CD14-positive monocyte (primary cell): ENCODE measurements around the gene ISX. TPM values are rescaled to one million over a fixed set of nuclear protein-coding genes. Genes with fewer than 3 reads are reported as not detected.

Source experiments
- DNase-seq, 3 donors: peaks; one replicate each; pipeline ENCODE4 v3.0.0-alpha.2; 2011 to 2022
- H2AFZ ChIP-seq: 2 replicates; pipeline ENCODE4 v1.6.0; 2012; ENCODE audit warnings: mild to moderate bottlenecking, low read depth, low read length, inconsistent platforms; ENCODE audit not compliant: insufficient read depth, poor library complexity, severe bottlenecking
- H3K27ac ChIP-seq, 2 donors: 1 replicate in 1 of 2; 2 replicates in 1 of 2; pipeline ENCODE4 v1.5.1; 2012 to 2013; ENCODE audit warnings: low read length in 2 of 2, control low read depth in 1 of 2, inconsistent platforms in 1 of 2, low read depth in 1 of 2, mild to moderate bottlenecking in 1 of 2
- H3K27me3 ChIP-seq, 2 donors: one replicate each; pipeline versions ENCODE4 v1.6.0 to v1.6.1; 2011 to 2013; ENCODE audit warnings: low read length in 2 of 2; ENCODE audit not compliant: control insufficient read depth in 2 of 2, insufficient read depth in 2 of 2
- H3K36me3 ChIP-seq, 2 donors: replicated peaks in 1 of 2; 1 replicate in 1 of 2; 2 replicates in 1 of 2; pipeline versions ENCODE4 v1.5.1 to v1.6.1; 2012 to 2013; ENCODE audit warnings: low read length in 2 of 2, control low read depth in 1 of 2, inconsistent platforms in 1 of 2, mild to moderate bottlenecking in 1 of 2; ENCODE audit not compliant: insufficient read depth in 2 of 2, control insufficient read depth in 1 of 2
- H3K4me1 ChIP-seq, 2 donors: 1 replicate in 1 of 2; 2 replicates in 1 of 2; pipeline versions ENCODE4 v1.5.1 to v1.6.1; 2012 to 2013; ENCODE audit warnings: low read length in 2 of 2, control low read depth in 1 of 2, inconsistent platforms in 1 of 2, mild to moderate bottlenecking in 1 of 2, moderate library complexity in 1 of 2; ENCODE audit not compliant: insufficient read depth in 2 of 2, control insufficient read depth in 1 of 2
- H3K4me2 ChIP-seq: replicated peaks from 2 replicates; pipeline ENCODE3; 2012; ENCODE audit warnings: low read length, moderate library complexity, mild to moderate bottlenecking; ENCODE audit not compliant: poor library complexity, severe bottlenecking; ENCODE audit errors: extremely low read depth
- H3K4me3 ChIP-seq, 3 experiments: fragments of 200-600 bp in 1 of 3; sonication (generic) in 1 of 3; replicated peaks in 1 of 3; 1 replicate in 2 of 3; 2 replicates in 1 of 3; pipeline ENCODE4 v1.5.1; 2011 to 2013; ENCODE audit warnings: low read length in 3 of 3, mild to moderate bottlenecking in 3 of 3, control low read depth in 2 of 3, low read depth in 2 of 3, inconsistent platforms in 1 of 3, moderate library complexity in 1 of 3
- H3K79me2 ChIP-seq: 2 replicates; pipeline ENCODE4 v1.6.0; 2012; ENCODE audit warnings: mild to moderate bottlenecking, control low read depth, inconsistent platforms, low read length, moderate library complexity; ENCODE audit not compliant: insufficient read depth
- H3K9ac ChIP-seq: 2 replicates; pipeline ENCODE4 v1.6.0; 2017; ENCODE audit warnings: low read length, mild to moderate bottlenecking; ENCODE audit not compliant: insufficient read depth, poor library complexity, severe bottlenecking
- H3K9me3 ChIP-seq, 2 donors: replicated peaks in 1 of 2; 1 replicate in 1 of 2; 2 replicates in 1 of 2; pipeline versions ENCODE4 v1.5.1 to v1.6.1; 2012 to 2013; ENCODE audit warnings: low read length in 2 of 2, control low read depth in 1 of 2; ENCODE audit not compliant: control insufficient read depth in 1 of 2, insufficient read depth in 1 of 2
- H4K20me1 ChIP-seq: 2 replicates; pipeline ENCODE4 v1.6.0; 2012; ENCODE audit warnings: mild to moderate bottlenecking, low read length, control low read depth, moderate library complexity; ENCODE audit not compliant: insufficient read depth
- H3K27ac Mint-ChIP-seq, 7 donors: one replicate each; pipeline ENCODE4 v1.8.0; 2020; ENCODE audit warnings: mild to moderate bottlenecking in 7 of 7, mixed read lengths in 7 of 7, moderate library complexity in 6 of 7, inconsistent platforms in 2 of 7
- H3K27me3 Mint-ChIP-seq, 3 donors: one replicate each; pipeline ENCODE4 v1.8.0; 2021 to 2022; ENCODE audit warnings: low read depth in 3 of 3, mild to moderate bottlenecking in 3 of 3, mixed read lengths in 3 of 3, moderate library complexity in 3 of 3, inconsistent platforms in 1 of 3
- H3K36me3 Mint-ChIP-seq, 2 donors: one replicate each; pipeline ENCODE4 v1.8.0; 2020; ENCODE audit warnings: mixed read lengths in 2 of 2, inconsistent platforms in 1 of 2, mild to moderate bottlenecking in 1 of 2
- H3K4me1 Mint-ChIP-seq: one replicate; pipeline ENCODE4 v1.8.0; 2020; ENCODE audit warnings: mild to moderate bottlenecking, mixed read lengths
- H3K4me3 Mint-ChIP-seq, 2 donors: one replicate each; pipeline ENCODE4 v1.8.0; 2020; ENCODE audit warnings: mild to moderate bottlenecking in 2 of 2, mixed read lengths in 2 of 2, moderate library complexity in 1 of 2
- H3K9me3 Mint-ChIP-seq, 7 donors: one replicate each; pipeline ENCODE4 v1.8.0; 2020 to 2022; ENCODE audit warnings: mixed read lengths in 7 of 7, mild to moderate bottlenecking in 6 of 7, moderate library complexity in 6 of 7, inconsistent platforms in 2 of 7
- CTCF ChIP-seq: fragments of 200-600 bp; IDR thresholded peaks from one replicate; pipeline ENCODE4 v1.8.0; 2022; ENCODE audit warnings: antibody characterized with exemption, mild to moderate bottlenecking
- WGBS: methylation state at CpG from one replicate; pipeline ENCODE4 v1.1.5; 2013; ENCODE audit warnings: missing lambda C conversion rate; ENCODE audit not compliant: insufficient coverage; 5-methylcytosine and 5-hydroxymethylcytosine counted together
- intact Hi-C, 2 donors: fragments of 100-400 bp; cut with micrococcal nuclease; formaldehyde crosslinking; loops; one replicate each; pipeline versions ENCODE4 v1.15.0 to v1.15.1; 2023
- polyA plus RNA-seq, 3 donors: library from polyadenylated mRNA; depleted of rRNA in 1 of 3; unstranded in 2 of 3; stranded (reverse) in 1 of 3; fragments of 300-500 nt in 2 of 3; fragments of >200 nt in 1 of 3; fragmentation: Illumina TruSeq in 2 of 3; gene quantifications; 1 replicate in 2 of 3; 2 replicates in 1 of 3; pipeline ENCODE4 v1.2.3, GENCODE V29; 2012 to 2021

The ISX gene
- polyA plus RNA-seq, 3 donors: not detected

GRCh38 chr22:35021161-35021560, 44.8 kb upstream of the ISX start:
- Mint-ChIP-seq H3K4me1 (peaks cover 3% of the 10 kb centered on the region), H3K27me3 (peaks cover 4 to 14% (median 4%) of the 10 kb centered on the region in 3 donors), H3K9me3 (peaks cover 0 to 4% (median 0%) of the 10 kb centered on the region in 7 donors), H3K27ac (no peak overlapping the region), H3K36me3 (no peaks in the 10 kb centered on the region), H3K4me3 (no peak overlapping the region)
- intact Hi-C loops: loop anchor here in 1 of 2 donors (5.0 kb wide), 1 partner anchor 1719 kb away; no protein-coding TSS in a partner anchor
- whole genome bisulfite sequencing: 77% methylated on average over 5 of the region's 7 CpGs
- Histone ChIP-seq H3K9ac (no peak overlapping the region), H3K27ac (no peak overlapping the region), H4K20me1 (no peaks in the 10 kb centered on the region), H3K4me2 (no peak overlapping the region), H3K27me3 (no peaks in the 10 kb centered on the region), H3K9me3 (no peaks in the 10 kb centered on the region), H3K4me3 (no peak overlapping the region), H2AFZ (no peak overlapping the region), H3K4me1 (no peaks in the 10 kb centered on the region), H3K36me3 (no peaks in the 10 kb centered on the region), H3K79me2 (no peaks in the 10 kb centered on the region)
- TF ChIP-seq CTCF: no peak
- no peak for DNase-seq

GRCh38 chr22:35022291-35022690, 43.7 kb upstream of the ISX start:
- TF ChIP-seq CTCF: no peak
- no peak for DNase-seq
- Histone ChIP-seq H4K20me1 (no peaks in the 10 kb centered on the region), H3K27ac (no peak overlapping the region), H3K4me1 (no peaks in the 10 kb centered on the region), H3K79me2 (no peaks in the 10 kb centered on the region), H3K4me3 (no peak overlapping the region), H3K27me3 (no peaks in the 10 kb centered on the region), H3K4me2 (no peak overlapping the region), H3K36me3 (no peaks in the 10 kb centered on the region), H3K9me3 (no peaks in the 10 kb centered on the region), H2AFZ (no peak overlapping the region), H3K9ac (no peak overlapping the region)
- Mint-ChIP-seq H3K4me3 (no peak overlapping the region), H3K9me3 (peaks cover 0 to 4% (median 0%) of the 10 kb centered on the region in 7 donors), H3K36me3 (no peaks in the 10 kb centered on the region), H3K27me3 (peaks cover 2 to 18% (median 4%) of the 10 kb centered on the region in 3 donors), H3K4me1 (peaks cover 3% of the 10 kb centered on the region), H3K27ac (no peak overlapping the region)
- 90% methylated on average over 5 of the region's 5 CpGs for whole genome bisulfite sequencing
- intact Hi-C loops: loop anchor here in 1 of 2 donors (5.0 kb wide), 1 partner anchor 1720 kb away; no protein-coding TSS in a partner anchor
